Mesenchymal stem cell (in vitro differentiated cells and primary cell): Measurements from ENCODE around the gene SHANK2.
A peak's percentile ranks its signal among the peaks of the same experiment; 100 is the strongest.

ENCODE experiments used
- DNase-seq: peaks from one replicate; pipeline ENCODE4 v3.0.0-alpha.2; 2013
- H2AFZ ChIP-seq: one replicate; pipeline ENCODE4 v1.6.1; 2013; ENCODE audit warnings: low read depth, mild to moderate bottlenecking, control low read depth, inconsistent platforms, low read length, moderate library complexity
- H2AK5ac ChIP-seq: 2 replicates; pipeline ENCODE4 v1.6.1; 2013; ENCODE audit warnings: low read length, moderate library complexity, mild to moderate bottlenecking, inconsistent platforms; ENCODE audit not compliant: severe bottlenecking
- H2BK120ac ChIP-seq: one replicate; pipeline ENCODE4 v1.6.1; 2013; ENCODE audit warnings: low read depth, mild to moderate bottlenecking, inconsistent platforms, low read length, moderate library complexity
- H2BK12ac ChIP-seq, 2 experiments: one replicate each; pipeline ENCODE4 v1.6.1; 2013; ENCODE audit warnings: inconsistent platforms in 2 of 2, low read length in 2 of 2, mild to moderate bottlenecking in 2 of 2, moderate library complexity in 2 of 2, control low read depth in 1 of 2
- H2BK15ac ChIP-seq: one replicate; pipeline ENCODE4 v1.6.1; 2013; ENCODE audit warnings: mild to moderate bottlenecking, low read depth, inconsistent platforms; ENCODE audit not compliant: poor library complexity, severe bottlenecking
- H2BK5ac ChIP-seq: 2 replicates; pipeline ENCODE4 v1.6.1; 2013; ENCODE audit warnings: low read depth, mild to moderate bottlenecking, low read length, control low read depth, inconsistent platforms; ENCODE audit not compliant: poor library complexity, severe bottlenecking
- H3K14ac ChIP-seq, 2 experiments: one replicate each; pipeline ENCODE4 v1.6.1; 2013; ENCODE audit warnings: inconsistent platforms in 2 of 2, low read length in 2 of 2, control low read depth in 1 of 2, mild to moderate bottlenecking in 1 of 2, moderate library complexity in 1 of 2
- H3K18ac ChIP-seq, 2 experiments: one replicate each; pipeline ENCODE4 v1.6.1; 2013; ENCODE audit warnings: inconsistent platforms in 2 of 2, low read length in 2 of 2, control low read depth in 1 of 2, low read depth in 1 of 2, mild to moderate bottlenecking in 1 of 2
- H3K23ac ChIP-seq, 2 experiments: one replicate each; pipeline ENCODE4 v1.6.1; 2013; ENCODE audit warnings: inconsistent platforms in 2 of 2, low read length in 2 of 2, mild to moderate bottlenecking in 2 of 2, moderate library complexity in 2 of 2, control low read depth in 1 of 2
- H3K27ac ChIP-seq: 2 replicates; pipeline ENCODE4 v1.5.1; 2013; ENCODE audit warnings: mild to moderate bottlenecking, moderate library complexity, low read length, control low read depth, inconsistent platforms; ENCODE audit not compliant: poor library complexity, severe bottlenecking
- H3K27me3 ChIP-seq, 2 experiments: 2 replicates each; pipeline versions ENCODE4 v1.6.1 to v1.7.0; 2013; ENCODE audit warnings: low read length in 2 of 2, mild to moderate bottlenecking in 2 of 2, moderate library complexity in 2 of 2, control low read depth in 1 of 2, inconsistent platforms in 1 of 2; ENCODE audit not compliant: control insufficient read depth in 1 of 2, insufficient read depth in 1 of 2
- H3K36me3 ChIP-seq, 2 experiments: 2 replicates each; pipeline versions ENCODE4 v1.6.1 to v1.7.0; 2013; ENCODE audit warnings: low read length in 2 of 2, control low read depth in 1 of 2, inconsistent platforms in 1 of 2, low read depth in 1 of 2, mild to moderate bottlenecking in 1 of 2; ENCODE audit not compliant: insufficient read depth in 2 of 2, control insufficient read depth in 1 of 2
- H3K4ac ChIP-seq, 2 experiments: one replicate each; pipeline ENCODE4 v1.6.1; 2013; ENCODE audit warnings: inconsistent platforms in 2 of 2, low read length in 2 of 2, mild to moderate bottlenecking in 2 of 2, moderate library complexity in 2 of 2, control low read depth in 1 of 2, low read depth in 1 of 2
- H3K4me1 ChIP-seq: 2 replicates; pipeline ENCODE4 v1.6.1; 2013; ENCODE audit warnings: low read depth, low read length, control low read depth; ENCODE audit not compliant: control insufficient read depth, insufficient read depth
- H3K4me2 ChIP-seq: 2 replicates; pipeline ENCODE4 v1.6.1; 2013; ENCODE audit warnings: low read length, mild to moderate bottlenecking, inconsistent platforms; ENCODE audit not compliant: poor library complexity, severe bottlenecking
- H3K4me3 ChIP-seq, 2 experiments: 2 replicates each; pipeline versions ENCODE4 v1.5.1 to v1.7.0; 2013; ENCODE audit warnings: low read length in 2 of 2, mild to moderate bottlenecking in 2 of 2, control low read depth in 1 of 2, low read depth in 1 of 2; ENCODE audit not compliant: insufficient read depth in 1 of 2
- H3K79me1 ChIP-seq: replicated peaks from 2 replicates; pipeline ENCODE4 v1.6.1; 2013; ENCODE audit warnings: mild to moderate bottlenecking, control low read depth, low read length, inconsistent platforms; ENCODE audit not compliant: poor library complexity, severe bottlenecking
- H3K9ac ChIP-seq: 2 replicates; pipeline ENCODE4 v1.7.0; 2013; ENCODE audit warnings: mild to moderate bottlenecking, low read length, moderate library complexity
- H3K9me3 ChIP-seq: 2 replicates; pipeline ENCODE4 v1.7.0; 2013; ENCODE audit warnings: mild to moderate bottlenecking, low read length; ENCODE audit not compliant: control insufficient read depth
- H4K8ac ChIP-seq: one replicate; pipeline ENCODE4 v1.6.1; 2013; ENCODE audit warnings: inconsistent platforms, mild to moderate bottlenecking, low read length, moderate library complexity
- H4K91ac ChIP-seq: one replicate; pipeline ENCODE4 v1.6.1; 2013; ENCODE audit warnings: mild to moderate bottlenecking, low read length, inconsistent platforms
- WGBS: methylation state at CpG from one replicate; pipeline ENCODE4 v1.1.7; 2013; ENCODE audit warnings: mixed read lengths; 5-methylcytosine and 5-hydroxymethylcytosine counted together

Gene SHANK2

DNA sequence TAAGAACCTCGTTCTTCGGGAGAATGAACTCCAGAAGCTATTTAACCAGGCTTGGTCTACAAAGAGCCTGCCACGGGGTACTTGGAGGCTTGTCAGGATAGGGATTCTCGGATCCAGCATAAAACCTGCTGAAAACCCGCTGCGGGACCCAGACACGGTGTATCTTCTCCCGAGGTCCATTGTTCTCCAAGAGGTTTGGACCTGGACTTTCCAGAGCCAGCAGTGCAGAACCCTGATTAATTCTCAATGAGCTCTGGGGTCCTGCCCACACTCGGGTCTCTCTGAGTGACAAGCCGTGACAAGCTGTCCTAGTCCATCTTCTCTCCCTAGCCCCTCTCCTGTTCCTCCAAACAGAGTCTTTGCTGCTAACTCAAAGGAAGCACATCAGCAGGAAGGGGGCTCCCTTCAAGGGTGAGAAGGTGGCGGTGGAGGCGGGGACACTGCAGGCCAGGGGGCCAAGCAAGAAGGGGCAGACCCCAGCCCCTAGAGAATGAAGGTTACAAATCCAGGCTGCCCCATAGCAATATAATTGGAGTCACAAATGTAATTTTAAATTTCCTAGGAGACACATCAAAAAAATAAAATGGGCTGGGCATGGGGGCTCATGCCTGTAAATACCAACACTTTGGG, 12.2 kb downstream of the SHANK2 start:
- no peak overlapping the region for H3K14ac ChIP-seq
- no peak overlapping the region for H2AFZ ChIP-seq
- 87% methylated on average over 12 of the region's 12 CpGs for WGBS
- no peak overlapping the region for H3K4me3 ChIP-seq
- H2BK120ac ChIP-seq, result peak overlapping the region; percentile 94
- H2AK5ac ChIP-seq, result no peak overlapping the region
- no peak overlapping the region for H2BK5ac ChIP-seq
- no peak overlapping the region for H2BK15ac ChIP-seq
- H3K36me3 ChIP-seq, result peaks cover 2 to 14% of the 10 kb centered on the region in 2 experiments
- H3K4me1 ChIP-seq, result peaks cover 15% of the 10 kb centered on the region
- H3K27me3 ChIP-seq, result no peaks in the 10 kb centered on the region
- H3K9me3 ChIP-seq, result no peaks in the 10 kb centered on the region
- no peak for DNase-seq
- peaks cover 17% of the 10 kb centered on the region for H3K79me1 ChIP-seq
- no peak overlapping the region for H3K27ac ChIP-seq
- no peak overlapping the region for H3K23ac ChIP-seq
- no peak overlapping the region for H3K4me2 ChIP-seq
- H3K9ac ChIP-seq, result no peak overlapping the region
- peak overlapping the region; percentile 77 for H4K91ac ChIP-seq
- no peak overlapping the region for H4K8ac ChIP-seq
- H3K4ac ChIP-seq, result peak overlapping the region in 1 of 2 experiments; percentile 7
- peak overlapping the region; percentile 68 to 94 for H2BK12ac ChIP-seq
- peak overlapping the region; percentile 55 to 80 for H3K18ac ChIP-seq

DNA sequence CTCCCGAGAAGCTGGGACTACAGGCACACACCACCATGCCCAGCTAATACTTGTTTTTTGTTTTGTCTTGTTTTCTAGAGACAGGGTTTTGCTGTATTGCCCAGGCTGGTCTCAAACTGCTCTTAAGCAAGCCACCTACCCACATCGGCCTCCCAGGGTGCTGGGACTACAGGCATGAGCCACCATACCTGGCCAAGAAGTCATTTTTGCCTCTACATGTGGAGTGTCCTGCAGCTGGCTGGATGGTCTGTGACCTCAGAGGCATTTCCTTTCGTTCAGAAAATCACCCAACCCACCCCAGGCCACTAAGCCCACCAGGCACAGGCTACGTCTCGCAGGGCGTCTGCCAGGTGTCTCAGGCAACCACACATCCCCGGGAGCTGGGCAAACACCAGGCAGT, 12.8 kb downstream of the SHANK2 start:
- Histone ChIP-seq H3K27ac (no peak overlapping the region), H3K4me1 (peaks cover 16% of the 10 kb centered on the region), H2BK15ac (no peak overlapping the region), H2BK120ac (peak overlapping the region; percentile 94), H3K79me1 (peaks cover 17% of the 10 kb centered on the region), H2AK5ac (no peak overlapping the region), H2BK12ac (peak overlapping the region in 1 of 2 experiments; percentile 45), H3K4me2 (no peak overlapping the region), H3K4me3 (no peak overlapping the region), H2AFZ (no peak overlapping the region), H4K91ac (no peak overlapping the region), H3K27me3 (no peaks in the 10 kb centered on the region), H4K8ac (no peak overlapping the region), H3K36me3 (peaks cover 2 to 14% of the 10 kb centered on the region in 2 experiments), H3K4ac (no peak overlapping the region), H3K18ac (no peak overlapping the region), H3K9me3 (no peaks in the 10 kb centered on the region), H3K14ac (no peak overlapping the region), H3K23ac (no peak overlapping the region), H3K9ac (no peak overlapping the region), H2BK5ac (no peak overlapping the region)
- no peak for DNase-seq
- WGBS, result 64% methylated on average over 6 of the region's 7 CpGs

DNA sequence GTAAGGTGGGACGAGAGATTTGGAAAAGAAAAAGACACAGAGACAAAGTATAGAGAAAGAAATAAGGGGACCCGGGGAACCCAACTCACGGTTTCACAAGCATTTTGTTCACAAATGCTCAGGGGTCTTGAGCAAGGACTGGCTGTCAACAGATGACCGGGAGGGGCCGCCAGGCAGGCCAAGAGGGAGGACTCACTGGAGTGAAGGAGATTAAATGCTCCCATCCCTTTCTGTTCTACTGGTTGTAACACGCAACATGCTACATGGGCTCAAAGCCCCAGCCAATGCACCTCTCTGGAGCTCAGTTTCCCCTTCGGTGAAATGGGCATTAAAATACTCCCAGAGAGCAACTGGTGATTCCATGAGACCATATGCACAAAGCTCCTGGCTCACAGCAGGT, 13.4 kb downstream of the SHANK2 start:
- no peak overlapping the region for H2AFZ ChIP-seq
- H3K27ac ChIP-seq, result no peak overlapping the region
- no peak overlapping the region for H3K23ac ChIP-seq
- H3K18ac ChIP-seq, result no peak overlapping the region
- WGBS, result 92% methylated on average over 7 of the region's 7 CpGs
- peaks cover 18% of the 10 kb centered on the region for H3K4me1 ChIP-seq
- no peak overlapping the region for H2AK5ac ChIP-seq
- H4K8ac ChIP-seq, result no peak overlapping the region
- H4K91ac ChIP-seq, result no peak overlapping the region
- peaks cover 17% of the 10 kb centered on the region for H3K79me1 ChIP-seq
- no peaks in the 10 kb centered on the region for H3K27me3 ChIP-seq
- no peaks in the 10 kb centered on the region for H3K9me3 ChIP-seq
- H3K4me3 ChIP-seq, result no peak overlapping the region
- no peak overlapping the region for H3K14ac ChIP-seq
- no peak for DNase-seq
- no peak overlapping the region for H2BK15ac ChIP-seq
- no peak overlapping the region for H3K4ac ChIP-seq
- H3K4me2 ChIP-seq, result no peak overlapping the region
- no peak overlapping the region for H2BK5ac ChIP-seq
- H3K9ac ChIP-seq, result no peak overlapping the region
- H2BK120ac ChIP-seq, result no peak overlapping the region
- peaks cover 2 to 14% of the 10 kb centered on the region in 2 experiments for H3K36me3 ChIP-seq
- no peak overlapping the region for H2BK12ac ChIP-seq

GRCh38 chr11:71238285-71238875, 14.0 kb downstream of the SHANK2 start:
- H3K27me3 ChIP-seq, result no peaks in the 10 kb centered on the region
- no peak overlapping the region for H4K8ac ChIP-seq
- no peak overlapping the region for H2BK120ac ChIP-seq
- no peak overlapping the region for H3K4me3 ChIP-seq
- H3K14ac ChIP-seq, result no peak overlapping the region
- H2AK5ac ChIP-seq, result no peak overlapping the region
- DNase-seq, result no peak
- no peaks in the 10 kb centered on the region for H3K9me3 ChIP-seq
- peak overlapping the region in 1 of 2 experiments; percentile 50 for H3K18ac ChIP-seq
- H2BK5ac ChIP-seq, result no peak overlapping the region
- H3K4me1 ChIP-seq, result peaks cover 18% of the 10 kb centered on the region
- 94% methylated on average over 8 of the region's 8 CpGs for WGBS
- H3K36me3 ChIP-seq, result peaks cover 2 to 14% of the 10 kb centered on the region in 2 experiments
- H4K91ac ChIP-seq, result no peak overlapping the region
- no peak overlapping the region for H3K27ac ChIP-seq
- H2AFZ ChIP-seq, result no peak overlapping the region
- no peak overlapping the region for H2BK12ac ChIP-seq
- H2BK15ac ChIP-seq, result no peak overlapping the region
- no peak overlapping the region for H3K23ac ChIP-seq
- no peak overlapping the region for H3K4me2 ChIP-seq
- H3K9ac ChIP-seq, result no peak overlapping the region
- H3K4ac ChIP-seq, result no peak overlapping the region
- H3K79me1 ChIP-seq, result peaks cover 16% of the 10 kb centered on the region
